Effector memory CD4-positive, alpha-beta T cell (primary cell): ENCODE measurements around the gene KLHL36.
A peak's percentile ranks its signal among the peaks of the same experiment; 100 is the strongest.

Source experiments
- DNase-seq, 3 donors: peaks; one replicate each; pipeline ENCODE4 v3.0.0-alpha.2; 2020
- H3K27ac ChIP-seq: 2 replicates; pipeline ENCODE4 v1.7.0; 2013; ENCODE audit warnings: mild to moderate bottlenecking, low read length, moderate library complexity; ENCODE audit not compliant: insufficient read depth, poor library complexity, severe bottlenecking
- H3K27me3 ChIP-seq: replicated peaks from 2 replicates; pipeline ENCODE4 v1.7.0; 2013; ENCODE audit warnings: mild to moderate bottlenecking, low read length; ENCODE audit not compliant: insufficient read depth, control insufficient read depth, poor library complexity, severe bottlenecking
- H3K36me3 ChIP-seq: 2 replicates; pipeline ENCODE4 v1.7.0; 2013; ENCODE audit warnings: mild to moderate bottlenecking, low read length, moderate library complexity; ENCODE audit not compliant: control insufficient read depth, insufficient read depth
- H3K4me1 ChIP-seq: 2 replicates; pipeline ENCODE4 v1.7.0; 2013; ENCODE audit warnings: low read length, mild to moderate bottlenecking; ENCODE audit not compliant: control insufficient read depth, insufficient read depth, poor library complexity, severe bottlenecking
- H3K4me3 ChIP-seq: 2 replicates; pipeline ENCODE4 v1.7.0; 2013; ENCODE audit warnings: low read length, low read depth, mild to moderate bottlenecking; ENCODE audit not compliant: insufficient read depth, poor library complexity, severe bottlenecking
- H3K9me3 ChIP-seq: 2 replicates; pipeline ENCODE4 v1.7.0; 2013; ENCODE audit warnings: mild to moderate bottlenecking, low read length, moderate library complexity; ENCODE audit not compliant: control insufficient read depth
- total RNA-seq, 3 donors: gene quantifications; one replicate each; lab custom pipeline; 2026; lab: John Stamatoyannopoulos, UW

Gene KLHL36
- total RNA-seq, result 70.2 to 104 (median 104) reads per million in 3 donors

GRCh38 chr16:84647828-84648594 is at the start of gene KLHL36:
Gene KLHL36 (plus strand): TSS chr16:84648511. CDS start chr16:84650868, 2,357 bp downstream.
- Histone ChIP-seq H3K27ac (peak within 1 kb of the TSS; percentile 72), H3K36me3 (peaks cover 12% of the 10 kb centered on the region), H3K9me3 (no peaks in the 10 kb centered on the region), H3K4me1 (peaks cover 26% of the 10 kb centered on the region), H3K4me3 (peak within 1 kb of the TSS; percentile 67), H3K27me3 (no peaks in the 10 kb centered on the region)
- DNase-seq, result peak; percentile 56 to 65 (median 65)

DNA sequence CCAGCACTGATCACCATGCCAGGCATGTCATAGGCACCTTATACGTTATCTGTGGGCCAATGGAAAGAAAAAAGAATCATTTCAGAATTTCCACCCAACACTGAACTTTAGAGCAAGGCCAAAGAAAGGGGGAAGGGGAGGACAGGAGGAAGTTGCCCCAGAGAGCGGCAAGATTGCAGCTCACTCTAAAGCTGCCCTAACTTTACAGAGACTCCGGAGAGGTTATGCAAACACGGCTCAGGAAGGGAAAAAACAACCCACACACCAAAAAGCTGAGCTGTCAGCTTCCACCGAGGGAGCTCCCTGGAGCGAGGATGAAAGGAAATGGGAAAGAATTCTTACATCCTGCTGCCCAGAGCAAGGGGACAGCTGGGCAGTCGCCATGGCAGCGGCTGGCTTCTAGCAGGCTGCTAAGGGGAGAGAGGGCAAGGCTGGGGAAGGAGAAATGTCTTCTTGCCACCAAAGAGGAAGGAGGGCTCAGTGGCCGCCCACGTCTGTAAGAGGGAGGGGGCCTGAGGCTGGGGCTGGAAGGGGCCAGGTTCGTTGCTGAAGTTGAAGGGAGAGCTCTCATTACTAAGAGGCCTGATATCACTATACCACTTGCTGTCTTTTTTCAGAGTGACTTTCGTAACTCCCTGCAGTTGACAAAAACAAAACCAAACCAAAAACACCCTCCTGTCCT is 48.6 kb upstream of the KLHL36 start:
- Histone ChIP-seq H3K9me3 (no peaks in the 10 kb centered on the region), H3K27ac (peak overlapping the region; percentile 88), H3K4me1 (peaks cover 92% of the 10 kb centered on the region), H3K27me3 (no peaks in the 10 kb centered on the region), H3K36me3 (peaks cover 5% of the 10 kb centered on the region), H3K4me3 (peak overlapping the region; percentile 40)
- DNase-seq, result no peak

GRCh38 chr16:84600343-84601229 is 47.7 kb upstream of the KLHL36 start:
- Histone ChIP-seq H3K4me1 (peaks cover 94% of the 10 kb centered on the region), H3K4me3 (peak overlapping the region; percentile 40), H3K27me3 (no peaks in the 10 kb centered on the region), H3K27ac (peak overlapping the region; percentile 88), H3K9me3 (no peaks in the 10 kb centered on the region), H3K36me3 (peaks cover 9% of the 10 kb centered on the region)
- no peak for DNase-seq

- peak in 1 of 3 donors; percentile 59 for DNase-seq
- Histone ChIP-seq H3K9me3 (no peaks in the 10 kb centered on the region), H3K4me1 (peaks cover 94% of the 10 kb centered on the region), H3K27ac (peak overlapping the region; percentile 63), H3K36me3 (peaks cover 7% of the 10 kb centered on the region), H3K4me3 (peak overlapping the region; percentile 12), H3K27me3 (no peaks in the 10 kb centered on the region)
Observed at GRCh38 chr16:84603140-84603816, 45.0 kb upstream of the KLHL36 start.

- Histone ChIP-seq H3K4me3 (no peak overlapping the region), H3K27ac (peak overlapping the region; percentile 63), H3K27me3 (no peaks in the 10 kb centered on the region), H3K36me3 (peaks cover 7% of the 10 kb centered on the region), H3K4me1 (peaks cover 93% of the 10 kb centered on the region), H3K9me3 (no peaks in the 10 kb centered on the region)
- DNase-seq, result no peak
Observed at GRCh38 chr16:84603940-84604339, 44.4 kb upstream of the KLHL36 start.

GRCh38 chr16:84604477-84605013 is 43.8 kb upstream of the KLHL36 start:
- Histone ChIP-seq H3K4me3 (no peak overlapping the region), H3K27ac (peak overlapping the region; percentile 63)
- DNase-seq, result no peak

GRCh38 chr16:84605339-84605848 is 42.9 kb upstream of the KLHL36 start:
- Histone ChIP-seq H3K4me1 (peaks cover 93% of the 10 kb centered on the region), H3K27me3 (no peaks in the 10 kb centered on the region), H3K27ac (peak overlapping the region; percentile 66), H3K4me3 (no peak overlapping the region), H3K36me3 (peaks cover 7% of the 10 kb centered on the region), H3K9me3 (no peaks in the 10 kb centered on the region)
- no peak for DNase-seq

More at GRCh38 chr16:84604477-84605013, 43.8 kb upstream of the KLHL36 start:
- peaks cover 93% of the 10 kb centered on the region for H3K4me1 ChIP-seq
- peaks cover 7% of the 10 kb centered on the region for H3K36me3 ChIP-seq
- H3K9me3 ChIP-seq, result no peaks in the 10 kb centered on the region
- H3K27me3 ChIP-seq, result no peaks in the 10 kb centered on the region

DNA sequence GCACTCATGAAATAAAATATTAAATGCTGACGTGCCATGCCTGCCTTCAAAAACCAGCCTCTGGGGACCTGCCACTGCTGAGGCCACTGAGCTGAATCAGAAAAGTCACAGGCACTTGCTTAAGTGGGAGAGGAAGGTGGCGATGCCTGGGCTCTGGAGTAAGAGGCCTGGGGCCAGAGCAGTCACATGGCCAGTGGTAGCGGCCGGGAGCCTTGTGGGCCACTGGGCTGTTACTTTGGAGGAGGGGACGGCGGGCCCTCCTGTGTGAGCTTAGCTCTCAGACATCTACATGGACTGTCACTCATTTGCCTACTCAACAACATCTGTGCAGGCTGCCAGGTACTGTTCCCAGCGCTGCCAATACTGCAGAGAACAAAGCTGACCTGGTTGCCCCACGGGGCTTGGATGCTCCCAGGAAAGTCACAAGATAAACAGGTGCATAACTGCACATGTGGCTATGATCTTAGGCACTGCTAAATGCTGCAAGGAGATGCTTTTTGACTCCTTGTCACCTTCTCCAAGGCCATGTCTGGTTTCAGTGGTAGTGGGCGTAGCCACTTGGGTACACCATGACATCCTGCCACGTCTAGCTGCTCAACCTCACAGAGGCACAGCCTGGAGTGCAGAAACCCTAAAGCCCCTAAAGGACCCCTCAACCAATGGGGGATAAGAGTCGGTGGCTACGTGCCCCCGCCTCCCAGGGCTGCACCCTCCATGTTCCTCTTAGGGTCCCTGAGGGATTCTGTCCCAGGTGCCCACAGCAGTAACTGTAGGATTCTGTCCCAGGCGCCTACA is 42.0 kb upstream of the KLHL36 start:
- peaks cover 7% of the 10 kb centered on the region for H3K36me3 ChIP-seq
- no peaks in the 10 kb centered on the region for H3K27me3 ChIP-seq
- DNase-seq, result no peak
- peaks cover 93% of the 10 kb centered on the region for H3K4me1 ChIP-seq
- no peak overlapping the region for H3K4me3 ChIP-seq
- H3K9me3 ChIP-seq, result no peaks in the 10 kb centered on the region
- peak overlapping the region; percentile 66 for H3K27ac ChIP-seq
